Measurements from ENCODE around the gene AREG. TPM values are rescaled to one million over a fixed set of nuclear protein-coding genes. Genes with fewer than 3 reads are reported as not detected.

The AREG gene
- total and polyA plus RNA-seq, 2 of the 13 experiments (the other 11 are each of a cell fraction or from before 2014, with no cell fraction given) = 6.2 to 7.1 TPM

DNA sequence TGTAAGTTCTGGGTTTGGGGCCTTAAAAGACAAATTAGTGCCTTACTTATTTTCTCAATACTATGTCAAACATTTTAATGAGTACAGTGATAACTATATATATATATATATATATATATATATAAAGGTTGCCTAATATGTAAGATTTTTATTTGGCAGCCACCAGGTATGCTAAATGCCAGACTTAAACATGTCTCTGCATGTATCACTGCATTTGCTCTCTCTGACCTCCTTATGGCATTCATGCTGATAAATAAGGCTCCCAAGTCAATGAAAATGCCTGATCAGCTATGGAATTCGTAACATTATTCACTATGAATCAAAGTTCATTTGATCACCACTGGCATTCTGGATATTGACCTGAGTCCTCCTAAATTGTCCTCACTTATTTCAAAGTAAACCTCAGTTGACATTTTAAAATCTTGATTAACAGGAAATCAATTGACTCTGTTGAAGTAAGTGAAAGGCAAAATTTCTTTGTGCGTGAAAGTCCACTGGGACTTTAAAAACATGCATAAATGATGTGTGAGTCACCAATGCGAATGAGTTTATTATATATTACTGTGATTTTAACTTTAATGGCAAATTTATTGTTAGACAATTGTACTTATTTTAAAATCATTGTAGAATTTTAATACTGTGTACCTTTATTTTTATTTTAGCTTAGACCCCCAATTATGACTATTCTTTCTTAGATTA is 29.2 kb upstream of the AREG start:
- no peaks in the 10 kb centered on the region for H3K4me1 ChIP-seq (ENCODE audit: insufficient read depth, low read length)
- no peak for TF ChIP-seq LCORL (IDR thresholded peaks at IDR 0.05)
- TF ChIP-seq LCORL (CRISPR knock-in tag; IDR thresholded peaks at IDR 0.05) = no peak
- TF ChIP-seq, protein P1, sequence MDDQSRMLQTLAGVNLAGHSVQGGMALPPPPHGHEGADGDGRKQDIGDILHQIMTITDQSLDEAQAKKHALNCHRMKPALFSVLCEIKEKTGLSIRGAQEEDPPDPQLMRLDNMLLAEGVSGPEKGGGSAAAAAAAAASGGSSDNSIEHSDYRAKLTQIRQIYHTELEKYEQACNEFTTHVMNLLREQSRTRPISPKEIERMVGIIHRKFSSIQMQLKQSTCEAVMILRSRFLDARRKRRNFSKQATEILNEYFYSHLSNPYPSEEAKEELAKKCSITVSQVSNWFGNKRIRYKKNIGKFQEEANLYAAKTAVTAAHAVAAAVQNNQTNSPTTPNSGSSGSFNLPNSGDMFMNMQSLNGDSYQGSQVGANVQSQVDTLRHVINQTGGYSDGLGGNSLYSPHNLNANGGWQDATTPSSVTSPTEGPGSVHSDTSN (CRISPR knock-in tag; IDR thresholded peaks at IDR 0.05; ENCODE audit: borderline replicate concordance) = no peak
- TF ChIP-seq, protein P2, sequence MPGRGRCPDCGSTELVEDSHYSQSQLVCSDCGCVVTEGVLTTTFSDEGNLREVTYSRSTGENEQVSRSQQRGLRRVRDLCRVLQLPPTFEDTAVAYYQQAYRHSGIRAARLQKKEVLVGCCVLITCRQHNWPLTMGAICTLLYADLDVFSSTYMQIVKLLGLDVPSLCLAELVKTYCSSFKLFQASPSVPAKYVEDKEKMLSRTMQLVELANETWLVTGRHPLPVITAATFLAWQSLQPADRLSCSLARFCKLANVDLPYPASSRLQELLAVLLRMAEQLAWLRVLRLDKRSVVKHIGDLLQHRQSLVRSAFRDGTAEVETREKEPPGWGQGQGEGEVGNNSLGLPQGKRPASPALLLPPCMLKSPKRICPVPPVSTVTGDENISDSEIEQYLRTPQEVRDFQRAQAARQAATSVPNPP (CRISPR knock-in tag; IDR thresholded peaks at IDR 0.05) = no peak
- no peak for TF ChIP-seq ZNF460 (CRISPR knock-in tag; IDR thresholded peaks at IDR 0.05; ENCODE audit: borderline replicate concordance)
- TF ChIP-seq ERF (CRISPR knock-in tag; IDR thresholded peaks at IDR 0.05) = no peak
- TF ChIP-seq, protein P3, sequence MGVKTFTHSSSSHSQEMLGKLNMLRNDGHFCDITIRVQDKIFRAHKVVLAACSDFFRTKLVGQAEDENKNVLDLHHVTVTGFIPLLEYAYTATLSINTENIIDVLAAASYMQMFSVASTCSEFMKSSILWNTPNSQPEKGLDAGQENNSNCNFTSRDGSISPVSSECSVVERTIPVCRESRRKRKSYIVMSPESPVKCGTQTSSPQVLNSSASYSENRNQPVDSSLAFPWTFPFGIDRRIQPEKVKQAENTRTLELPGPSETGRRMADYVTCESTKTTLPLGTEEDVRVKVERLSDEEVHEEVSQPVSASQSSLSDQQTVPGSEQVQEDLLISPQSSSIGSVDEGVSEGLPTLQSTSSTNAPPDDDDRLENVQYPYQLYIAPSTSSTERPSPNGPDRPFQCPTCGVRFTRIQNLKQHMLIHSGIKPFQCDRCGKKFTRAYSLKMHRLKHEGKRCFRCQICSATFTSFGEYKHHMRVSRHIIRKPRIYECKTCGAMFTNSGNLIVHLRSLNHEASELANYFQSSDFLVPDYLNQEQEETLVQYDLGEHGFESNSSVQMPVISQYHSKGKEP (CRISPR knock-in tag; IDR thresholded peaks at IDR 0.05) = no peak
- no peak overlapping the region for H3K27ac ChIP-seq (ENCODE audit: extremely low read length, insufficient read depth, low read length)
- DNase-seq (ENCODE audit: low spot score) = no peak
- H3K27me3 ChIP-seq (ENCODE audit: control insufficient read depth in 1 of 2, insufficient read depth in 2 of 2, low read length in 2 of 2) = no peaks in the 10 kb centered on the region
- in situ Hi-C loops (cut with HindIII; ENCODE audit: extremely low pct_ligation_motif_present, low pct_unique_long_range_greater_than_20kb) (no loop called here), intact Hi-C loops (cut with micrococcal nuclease; ENCODE audit: unreplicated experiment) (no loop called here)
- 18% methylated on average over 3 of the region's 3 CpGs for WGBS (ENCODE audit: low lambda C conversion rate)
- no peaks in the 10 kb centered on the region for H4K20me1 ChIP-seq (ENCODE audit: insufficient read depth, low read length)
- ChIA-PET CTCF (ENCODE audit: low intra/inter-chr PET ratio, low total read pairs) (no interaction called here), POLR2A (no interaction called here)
- no peak for ATAC-seq
- no peak overlapping the region for H3K9ac ChIP-seq (ENCODE audit: insufficient read depth, low read depth, low read length)
- no peak overlapping the region for H2AFZ ChIP-seq (ENCODE audit: low read length)
- H3K36me3 ChIP-seq (replicated peaks in 1 of 2; ENCODE audit: control insufficient read depth in 1 of 2, insufficient read depth in 2 of 2, low read length in 2 of 2) = no peaks in the 10 kb centered on the region
- H3K4me3 ChIP-seq (replicated peaks in 1 of 3; ENCODE audit: insufficient read depth in 1 of 3, low read depth in 2 of 3, low read length in 3 of 3) = no peak overlapping the region
- BruUV-seq (replicated peaks) = no TSS peak
- FAIRE-seq = no peak
- H3K79me2 ChIP-seq (ENCODE audit: insufficient read depth, low read length) = no peaks in the 10 kb centered on the region
- H3K4me2 ChIP-seq (ENCODE audit: low read depth, low read length) = no peak overlapping the region
- H3K9me3 ChIP-seq (ENCODE audit: low read length) = no peaks in the 10 kb centered on the region

Data from HepG2 (cell line).